Muscle layer of colon (tissue), 2 donors: ENCODE results near the gene LCN12.

Experiments used
- H3K27ac ChIP-seq: one replicate; pipeline ENCODE4 v1.7.0; 2013; ENCODE audit warnings: low read depth, mild to moderate bottlenecking, low read length, moderate library complexity
- H3K27me3 ChIP-seq, 2 donors: one replicate each; pipeline ENCODE4 v1.7.0; 2013; ENCODE audit warnings: low read length in 2 of 2, mild to moderate bottlenecking in 2 of 2; ENCODE audit not compliant: insufficient read depth in 2 of 2, control insufficient read depth in 1 of 2
- H3K36me3 ChIP-seq: one replicate; pipeline ENCODE4 v1.7.0; 2013; ENCODE audit warnings: mild to moderate bottlenecking, low read length; ENCODE audit not compliant: insufficient read depth
- H3K4me1 ChIP-seq: one replicate; pipeline ENCODE4 v1.7.0; 2013; ENCODE audit warnings: mild to moderate bottlenecking, low read length; ENCODE audit not compliant: insufficient read depth
- H3K4me3 ChIP-seq, 2 donors: one replicate each; pipeline ENCODE4 v1.7.0; 2013; ENCODE audit warnings: low read length in 2 of 2, low read depth in 1 of 2, mild to moderate bottlenecking in 1 of 2, moderate library complexity in 1 of 2
- H3K9ac ChIP-seq: one replicate; pipeline ENCODE4 v1.7.0; 2013; ENCODE audit warnings: low read length
- H3K9me3 ChIP-seq: one replicate; pipeline ENCODE4 v1.7.0; 2013; ENCODE audit warnings: mild to moderate bottlenecking, low read length
- donor health status: abdominal sarcoma.
- donor health status: Adenocarcinoma of cecum.

LCN12 gene

GRCh38 chr9:136930014-136930413 lies 22.1 kb upstream of the LCN12 start:
- peaks cover 10% of the 10 kb centered on the region for H3K36me3 ChIP-seq
- H3K27me3 ChIP-seq, result no peaks in the 10 kb centered on the region
- H3K9ac ChIP-seq, result no peak overlapping the region
- no peak overlapping the region for H3K27ac ChIP-seq
- H3K4me3 ChIP-seq, result no peak overlapping the region
- no peaks in the 10 kb centered on the region for H3K4me1 ChIP-seq
- no peaks in the 10 kb centered on the region for H3K9me3 ChIP-seq

- Histone ChIP-seq H3K36me3 (no peaks in the 10 kb centered on the region), H3K9me3 (no peaks in the 10 kb centered on the region), H3K4me3 (no peak overlapping the region), H3K27ac (no peak overlapping the region), H3K4me1 (no peaks in the 10 kb centered on the region), H3K9ac (no peak overlapping the region), H3K27me3 (no peaks in the 10 kb centered on the region)
Observed at GRCh38 chr9:136931611-136932130, 20.4 kb upstream of the LCN12 start.

GRCh38 chr9:136934277-136934676 lies 17.8 kb upstream of the LCN12 start:
- Histone ChIP-seq H3K4me1 (no peaks in the 10 kb centered on the region), H3K27me3 (no peaks in the 10 kb centered on the region), H3K27ac (no peak overlapping the region), H3K36me3 (no peaks in the 10 kb centered on the region), H3K9me3 (no peaks in the 10 kb centered on the region), H3K9ac (no peak overlapping the region), H3K4me3 (no peak overlapping the region)

- H3K4me3 ChIP-seq, result no peak overlapping the region
- peaks cover 8% of the 10 kb centered on the region for H3K36me3 ChIP-seq
- H3K4me1 ChIP-seq, result no peaks in the 10 kb centered on the region
- H3K9ac ChIP-seq, result no peak overlapping the region
- no peak overlapping the region for H3K27ac ChIP-seq
- H3K9me3 ChIP-seq, result no peaks in the 10 kb centered on the region
- H3K27me3 ChIP-seq, result no peaks in the 10 kb centered on the region
Observed at GRCh38 chr9:136935651-136936050, 16.4 kb upstream of the LCN12 start.

GRCh38 chr9:136936645-136937170 lies 15.4 kb upstream of the LCN12 start:
- H3K9ac ChIP-seq, result no peak overlapping the region
- peaks cover 18% of the 10 kb centered on the region for H3K36me3 ChIP-seq
- H3K27ac ChIP-seq, result no peak overlapping the region
- H3K4me1 ChIP-seq, result no peaks in the 10 kb centered on the region
- no peak overlapping the region for H3K4me3 ChIP-seq
- H3K9me3 ChIP-seq, result no peaks in the 10 kb centered on the region
- H3K27me3 ChIP-seq, result no peaks in the 10 kb centered on the region

- Histone ChIP-seq H3K9me3 (no peaks in the 10 kb centered on the region), H3K4me1 (no peaks in the 10 kb centered on the region), H3K4me3 (no peak overlapping the region), H3K27ac (no peak overlapping the region), H3K36me3 (peaks cover 25% of the 10 kb centered on the region), H3K9ac (no peak overlapping the region), H3K27me3 (no peaks in the 10 kb centered on the region)
Observed at GRCh38 chr9:136937186-136938001, 14.7 kb upstream of the LCN12 start.

- Histone ChIP-seq H3K4me3 (no peak overlapping the region), H3K36me3 (peaks cover 32% of the 10 kb centered on the region), H3K27me3 (no peaks in the 10 kb centered on the region), H3K9ac (no peak overlapping the region), H3K9me3 (no peaks in the 10 kb centered on the region), H3K27ac (no peak overlapping the region), H3K4me1 (peaks cover 9% of the 10 kb centered on the region)
Observed at GRCh38 chr9:136939431-136939995, 12.6 kb upstream of the LCN12 start.

GRCh38 chr9:136939996-136940525 lies 12.0 kb upstream of the LCN12 start:
- H3K27me3 ChIP-seq, result no peaks in the 10 kb centered on the region
- H3K4me1 ChIP-seq, result peaks cover 12% of the 10 kb centered on the region
- no peaks in the 10 kb centered on the region for H3K9me3 ChIP-seq
- H3K27ac ChIP-seq, result no peak overlapping the region
- H3K9ac ChIP-seq, result no peak overlapping the region
- no peak overlapping the region for H3K4me3 ChIP-seq
- peaks cover 32% of the 10 kb centered on the region for H3K36me3 ChIP-seq

- H3K4me3 ChIP-seq, result no peak overlapping the region
Observed at GRCh38 chr9:136940526-136941230, 11.4 kb upstream of the LCN12 start.

GRCh38 chr9:136941231-136942111 lies 10.6 kb upstream of the LCN12 start:
- Histone ChIP-seq H3K4me1 (peaks cover 12% of the 10 kb centered on the region), H3K36me3 (peaks cover 32% of the 10 kb centered on the region), H3K9ac (no peak overlapping the region), H3K4me3 (no peak overlapping the region), H3K27me3 (no peaks in the 10 kb centered on the region), H3K9me3 (no peaks in the 10 kb centered on the region), H3K27ac (no peak overlapping the region)

More at GRCh38 chr9:136940526-136941230, 11.4 kb upstream of the LCN12 start:
- peaks cover 32% of the 10 kb centered on the region for H3K36me3 ChIP-seq
- peaks cover 12% of the 10 kb centered on the region for H3K4me1 ChIP-seq
- no peak overlapping the region for H3K27ac ChIP-seq
- H3K9me3 ChIP-seq, result no peaks in the 10 kb centered on the region
- H3K9ac ChIP-seq, result no peak overlapping the region
- H3K27me3 ChIP-seq, result no peaks in the 10 kb centered on the region
